ENCODE data around the gene TAS2R10. TPM values are rescaled to one million over a fixed set of nuclear protein-coding genes. Genes with fewer than 3 reads are reported as not detected.

The TAS2R10 gene
- total RNA-seq, 1 donor from 2014 or later = 1.4 TPM

DNA sequence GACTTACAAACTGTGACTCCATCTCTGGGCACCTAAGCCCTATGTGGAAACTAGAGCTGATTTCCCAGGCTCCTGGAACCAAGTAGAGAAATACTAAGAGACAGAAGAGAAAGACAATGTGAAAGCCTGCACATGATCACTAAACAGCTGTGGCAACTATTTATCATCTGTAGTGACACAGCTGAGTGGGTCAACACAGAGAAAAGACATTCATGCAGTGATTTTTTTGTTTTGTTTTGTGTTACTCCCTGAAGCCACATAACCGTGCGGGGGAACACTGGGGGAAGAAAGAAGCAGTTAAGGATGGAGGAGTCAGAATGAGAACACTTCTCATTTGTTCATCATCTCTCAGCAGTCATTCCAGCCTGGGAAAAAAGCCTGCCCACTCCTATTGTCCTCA lies 21.6 kb upstream of the TAS2R10 start:
- no peak overlapping the region for H3K4me3 Mint-ChIP-seq
- H2AFZ ChIP-seq (replicated peaks) = no peak overlapping the region
- no peak for TF ChIP-seq EZH2 (IDR thresholded peaks at IDR 0.05)

GRCh38 chr12:10842862-10843261 lies 16.7 kb upstream of the TAS2R10 start:
- Histone ChIP-seq H3K27ac (no peak overlapping the region), H3K4me2 (no peak overlapping the region), H3K36me3 (no peaks in the 10 kb centered on the region), H3K9ac (no peak overlapping the region), H3F3A (ENCODE audit: low read depth) (no peaks in the 10 kb centered on the region), H3K9me3 (ENCODE audit: low read depth) (no peaks in the 10 kb centered on the region), H3K27me3 (no peaks in the 10 kb centered on the region), H4K20me1 (ENCODE audit: low read depth) (no peaks in the 10 kb centered on the region), H3K79me2 (ENCODE audit: low read depth) (no peaks in the 10 kb centered on the region), H3K4me3 (no peak overlapping the region), H2AFZ (replicated peaks) (no peak overlapping the region), H3K4me1 (no peaks in the 10 kb centered on the region)
- peaks cover 23% of the 10 kb centered on the region for H3K36me3 Mint-ChIP-seq
- H3K4me1 Mint-ChIP-seq = no peaks in the 10 kb centered on the region
- DNase-seq (ENCODE audit: low spot score) = no peak
- H3K27me3 Mint-ChIP-seq (ENCODE audit: insufficient read depth, low read depth) = no peaks in the 10 kb centered on the region
- H3K27ac Mint-ChIP-seq = no peak overlapping the region
- H3K4me3 Mint-ChIP-seq = no peak overlapping the region
- no peaks in the 10 kb centered on the region for H3K9me3 Mint-ChIP-seq
- TF ChIP-seq, protein P1, sequence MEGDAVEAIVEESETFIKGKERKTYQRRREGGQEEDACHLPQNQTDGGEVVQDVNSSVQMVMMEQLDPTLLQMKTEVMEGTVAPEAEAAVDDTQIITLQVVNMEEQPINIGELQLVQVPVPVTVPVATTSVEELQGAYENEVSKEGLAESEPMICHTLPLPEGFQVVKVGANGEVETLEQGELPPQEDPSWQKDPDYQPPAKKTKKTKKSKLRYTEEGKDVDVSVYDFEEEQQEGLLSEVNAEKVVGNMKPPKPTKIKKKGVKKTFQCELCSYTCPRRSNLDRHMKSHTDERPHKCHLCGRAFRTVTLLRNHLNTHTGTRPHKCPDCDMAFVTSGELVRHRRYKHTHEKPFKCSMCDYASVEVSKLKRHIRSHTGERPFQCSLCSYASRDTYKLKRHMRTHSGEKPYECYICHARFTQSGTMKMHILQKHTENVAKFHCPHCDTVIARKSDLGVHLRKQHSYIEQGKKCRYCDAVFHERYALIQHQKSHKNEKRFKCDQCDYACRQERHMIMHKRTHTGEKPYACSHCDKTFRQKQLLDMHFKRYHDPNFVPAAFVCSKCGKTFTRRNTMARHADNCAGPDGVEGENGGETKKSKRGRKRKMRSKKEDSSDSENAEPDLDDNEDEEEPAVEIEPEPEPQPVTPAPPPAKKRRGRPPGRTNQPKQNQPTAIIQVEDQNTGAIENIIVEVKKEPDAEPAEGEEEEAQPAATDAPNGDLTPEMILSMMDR (IDR thresholded peaks at IDR 0.05) = no peak
- TF ChIP-seq EZH2 (IDR thresholded peaks at IDR 0.05) = no peak

More for the DNA sequence above, 21.6 kb upstream of the TAS2R10 start:
- H3K27me3 ChIP-seq = no peaks in the 10 kb centered on the region
- H3K9ac ChIP-seq = no peak overlapping the region
- no peaks in the 10 kb centered on the region for H4K20me1 ChIP-seq (ENCODE audit: low read depth)
- Mint-ChIP-seq H3K9me3 (no peaks in the 10 kb centered on the region), H3K27me3 (ENCODE audit: insufficient read depth, low read depth) (no peaks in the 10 kb centered on the region), H3K36me3 (peaks cover 21% of the 10 kb centered on the region), H3K4me1 (no peaks in the 10 kb centered on the region), H3K27ac (no peak overlapping the region)
- no peaks in the 10 kb centered on the region for H3K79me2 ChIP-seq (ENCODE audit: low read depth)
- no peak overlapping the region for H3K4me2 ChIP-seq
- H3K27ac ChIP-seq = no peak overlapping the region
- H3K4me3 ChIP-seq = no peak overlapping the region
- H3K4me1 ChIP-seq = no peaks in the 10 kb centered on the region
- H3K36me3 ChIP-seq = no peaks in the 10 kb centered on the region
- H3F3A ChIP-seq (ENCODE audit: low read depth) = no peaks in the 10 kb centered on the region
- no peaks in the 10 kb centered on the region for H3K9me3 ChIP-seq (ENCODE audit: low read depth)
- no peak for DNase-seq (ENCODE audit: low spot score)

DNA sequence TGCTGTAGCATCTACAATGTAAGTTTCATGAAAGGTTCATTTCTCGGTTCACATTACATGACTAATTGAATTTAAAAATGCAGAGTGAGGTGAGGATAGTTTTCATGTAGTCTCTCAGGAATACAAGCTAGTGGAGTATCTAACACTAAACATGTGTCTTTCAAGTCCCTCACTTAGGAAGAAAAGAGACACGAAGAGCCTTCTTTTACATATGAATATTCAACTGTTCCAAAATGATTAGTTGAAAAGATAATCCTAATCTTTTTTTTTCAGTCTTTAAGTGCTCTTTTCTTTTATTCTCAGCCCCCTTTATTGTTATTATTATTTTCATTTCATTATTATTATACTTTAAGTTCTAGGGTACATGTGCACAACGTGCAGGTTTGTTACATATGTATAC lies 12.3 kb upstream of the TAS2R10 start:
- Histone ChIP-seq H3K79me2 (ENCODE audit: low read depth) (no peaks in the 10 kb centered on the region), H3K9me3 (ENCODE audit: low read depth) (no peaks in the 10 kb centered on the region), H3K4me3 (no peak overlapping the region), H3F3A (ENCODE audit: low read depth) (no peaks in the 10 kb centered on the region), H3K9ac (no peak overlapping the region), H3K36me3 (no peaks in the 10 kb centered on the region), H3K27me3 (no peaks in the 10 kb centered on the region), H3K4me2 (no peak overlapping the region), H3K4me1 (no peaks in the 10 kb centered on the region), H4K20me1 (ENCODE audit: low read depth) (no peaks in the 10 kb centered on the region), H2AFZ (replicated peaks) (no peak overlapping the region), H3K27ac (no peak overlapping the region)
- Mint-ChIP-seq H3K9me3 (no peaks in the 10 kb centered on the region), H3K36me3 (peaks cover 16% of the 10 kb centered on the region), H3K27ac (no peak overlapping the region), H3K4me1 (no peaks in the 10 kb centered on the region), H3K27me3 (ENCODE audit: insufficient read depth, low read depth) (peaks cover 2% of the 10 kb centered on the region), H3K4me3 (no peak overlapping the region)
- no peak for DNase-seq (ENCODE audit: low spot score)
- TF ChIP-seq EZH2phosphoT487 (IDR thresholded peaks at IDR 0.05) (no peak), EZH2 (IDR thresholded peaks at IDR 0.05) (no peak)
- TF ChIP-seq, protein P1 (IDR thresholded peaks at IDR 0.05) = no peak

DNA sequence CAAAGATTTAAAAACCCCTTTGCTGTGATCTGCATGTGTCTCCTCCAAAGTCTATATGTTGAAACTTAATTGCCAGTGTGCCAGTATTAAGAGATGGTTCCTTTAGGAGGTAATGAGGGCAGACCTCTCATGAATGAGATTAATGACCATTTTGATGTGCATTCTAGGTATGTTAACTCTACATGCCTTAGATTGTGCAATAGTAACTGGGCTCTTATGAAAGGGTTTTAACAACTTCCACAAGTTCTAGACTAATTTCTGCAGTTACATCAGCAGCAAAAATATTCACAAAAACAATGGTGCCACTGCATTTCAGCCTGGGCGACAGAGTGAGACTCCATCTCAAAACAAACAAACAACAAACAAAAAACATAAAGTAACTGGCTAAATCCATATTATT lies 3.8 kb upstream of the TAS2R10 start:
- H3K9me3 Mint-ChIP-seq = no peaks in the 10 kb centered on the region
- Histone ChIP-seq H3K9ac (no peak overlapping the region), H2AFZ (replicated peaks) (no peak overlapping the region), H4K20me1 (ENCODE audit: low read depth) (no peaks in the 10 kb centered on the region), H3K36me3 (no peaks in the 10 kb centered on the region), H3K4me1 (no peaks in the 10 kb centered on the region), H3K27me3 (no peaks in the 10 kb centered on the region), H3K4me3 (no peak overlapping the region), H3F3A (ENCODE audit: low read depth) (no peaks in the 10 kb centered on the region), H3K79me2 (ENCODE audit: low read depth) (no peaks in the 10 kb centered on the region), H3K9me3 (ENCODE audit: low read depth) (no peaks in the 10 kb centered on the region), H3K4me2 (no peak overlapping the region), H3K27ac (no peak overlapping the region)
- no peak for TF ChIP-seq EZH2phosphoT487 (IDR thresholded peaks at IDR 0.05)
- TF ChIP-seq, protein P1 (IDR thresholded peaks at IDR 0.05) = no peak
- no peak for TF ChIP-seq EZH2 (IDR thresholded peaks at IDR 0.05)
- H3K4me3 Mint-ChIP-seq = no peak overlapping the region
- DNase-seq (ENCODE audit: low spot score) = no peak
- H3K4me1 Mint-ChIP-seq = no peaks in the 10 kb centered on the region
- no peaks in the 10 kb centered on the region for H3K27me3 Mint-ChIP-seq (ENCODE audit: insufficient read depth, low read depth)
- no peak overlapping the region for H3K27ac Mint-ChIP-seq
- H3K36me3 Mint-ChIP-seq = peaks cover 3% of the 10 kb centered on the region

Data from neural progenitor cell (in vitro differentiated cells).